Measurements from ENCODE around the gene CHID1.

Gene CHID1

DNA sequence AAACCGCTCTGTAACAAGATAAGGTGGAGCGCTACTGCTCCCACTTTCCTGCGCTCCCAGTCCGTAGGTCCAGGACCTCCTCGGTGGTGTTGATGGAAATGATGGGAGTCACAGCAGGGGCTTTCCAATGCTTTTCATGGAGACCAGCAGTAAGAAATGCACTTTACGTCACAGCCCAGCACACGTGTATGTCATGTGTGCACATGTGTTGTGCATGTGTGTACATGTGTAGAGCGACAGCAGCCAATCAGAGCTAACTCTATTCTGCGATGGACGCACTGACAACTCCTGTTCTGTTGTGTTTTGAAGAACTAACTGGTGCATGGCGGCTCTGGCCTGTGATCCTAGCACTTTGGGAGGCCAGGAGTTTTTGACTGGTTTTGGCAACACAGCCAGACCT lies 1.2 kb downstream of the CHID1 start:
- no peak for DNase-seq (ENCODE audit: low read depth, low spot score)
- POLR2A ChIA-PET, result no interaction called here
- TF ChIP-seq, protein P1, sequence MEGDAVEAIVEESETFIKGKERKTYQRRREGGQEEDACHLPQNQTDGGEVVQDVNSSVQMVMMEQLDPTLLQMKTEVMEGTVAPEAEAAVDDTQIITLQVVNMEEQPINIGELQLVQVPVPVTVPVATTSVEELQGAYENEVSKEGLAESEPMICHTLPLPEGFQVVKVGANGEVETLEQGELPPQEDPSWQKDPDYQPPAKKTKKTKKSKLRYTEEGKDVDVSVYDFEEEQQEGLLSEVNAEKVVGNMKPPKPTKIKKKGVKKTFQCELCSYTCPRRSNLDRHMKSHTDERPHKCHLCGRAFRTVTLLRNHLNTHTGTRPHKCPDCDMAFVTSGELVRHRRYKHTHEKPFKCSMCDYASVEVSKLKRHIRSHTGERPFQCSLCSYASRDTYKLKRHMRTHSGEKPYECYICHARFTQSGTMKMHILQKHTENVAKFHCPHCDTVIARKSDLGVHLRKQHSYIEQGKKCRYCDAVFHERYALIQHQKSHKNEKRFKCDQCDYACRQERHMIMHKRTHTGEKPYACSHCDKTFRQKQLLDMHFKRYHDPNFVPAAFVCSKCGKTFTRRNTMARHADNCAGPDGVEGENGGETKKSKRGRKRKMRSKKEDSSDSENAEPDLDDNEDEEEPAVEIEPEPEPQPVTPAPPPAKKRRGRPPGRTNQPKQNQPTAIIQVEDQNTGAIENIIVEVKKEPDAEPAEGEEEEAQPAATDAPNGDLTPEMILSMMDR (IDR thresholded peaks at IDR 0.05; ENCODE audit: insufficient read depth, low read length, missing control alignments), result no peak
- H3K4me3 ChIP-seq (ENCODE audit: low read depth, low read length), result peak overlapping the region; percentile 85
- CTCF ChIA-PET, result interaction anchor here (1.1 to 4.7 kb wide), 3 partner anchors 9 to 67 kb away, joined by 3 to 35 read pairs (median 4); partner anchors contain the start of gene AP2A2

- H3K4me3 ChIP-seq (ENCODE audit: low read depth, low read length), result no peak overlapping the region
- POLR2A ChIA-PET, result no interaction called here
- DNase-seq (ENCODE audit: low read depth, low spot score), result no peak
- CTCF ChIA-PET, result interaction anchor here (0.9 kb wide), 1 partner anchor 17 kb away, joined by 3 read pairs; no protein-coding TSS in a partner anchor
- TF ChIP-seq, protein P1 (IDR thresholded peaks at IDR 0.05; ENCODE audit: insufficient read depth, low read length, missing control alignments), result no peak
Observed at GRCh38 chr11:908273-908672, 2.3 kb downstream of the CHID1 start.

GRCh38 chr11:907668-908067 lies 2.9 kb downstream of the CHID1 start:
- TF ChIP-seq, protein P1 (IDR thresholded peaks at IDR 0.05; ENCODE audit: insufficient read depth, low read length, missing control alignments), result no peak
- no peak for DNase-seq (ENCODE audit: low read depth, low spot score)
- CTCF ChIA-PET, result no interaction called here

DNA sequence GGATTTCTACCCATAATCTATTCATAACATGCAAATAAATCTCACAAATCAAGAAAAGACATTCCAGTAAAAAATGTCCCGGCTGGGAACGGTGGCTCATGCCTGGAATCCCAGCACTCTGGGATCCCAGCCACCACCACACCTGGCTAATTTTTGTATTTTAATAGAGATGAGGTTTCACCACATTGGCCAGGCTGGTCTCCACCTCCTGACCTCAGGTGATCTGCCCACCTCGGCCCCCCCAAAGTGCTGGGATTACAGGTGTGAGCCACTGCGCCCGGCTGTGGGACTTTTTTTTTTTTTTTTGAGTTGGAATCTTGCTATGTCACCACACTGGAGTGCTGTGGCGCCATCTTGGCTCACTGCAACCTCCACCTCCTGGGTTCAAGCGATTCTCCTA lies 4.7 kb downstream of the CHID1 start:
- CTCF ChIA-PET, result interaction anchor here (2.3 kb wide), 1 partner anchor 19 kb away, joined by 6 read pairs; no protein-coding TSS in a partner anchor
- POLR2A ChIA-PET, result no interaction called here
- H3K4me3 ChIP-seq (ENCODE audit: low read depth, low read length), result no peak overlapping the region
- no peak for DNase-seq (ENCODE audit: low read depth, low spot score)
- TF ChIP-seq, protein P1 (IDR thresholded peaks at IDR 0.05; ENCODE audit: insufficient read depth, low read length, missing control alignments), result no peak

More at GRCh38 chr11:907668-908067, 2.9 kb downstream of the CHID1 start:
- POLR2A ChIA-PET, result no interaction called here
- no peak overlapping the region for H3K4me3 ChIP-seq (ENCODE audit: low read depth, low read length)

DNA sequence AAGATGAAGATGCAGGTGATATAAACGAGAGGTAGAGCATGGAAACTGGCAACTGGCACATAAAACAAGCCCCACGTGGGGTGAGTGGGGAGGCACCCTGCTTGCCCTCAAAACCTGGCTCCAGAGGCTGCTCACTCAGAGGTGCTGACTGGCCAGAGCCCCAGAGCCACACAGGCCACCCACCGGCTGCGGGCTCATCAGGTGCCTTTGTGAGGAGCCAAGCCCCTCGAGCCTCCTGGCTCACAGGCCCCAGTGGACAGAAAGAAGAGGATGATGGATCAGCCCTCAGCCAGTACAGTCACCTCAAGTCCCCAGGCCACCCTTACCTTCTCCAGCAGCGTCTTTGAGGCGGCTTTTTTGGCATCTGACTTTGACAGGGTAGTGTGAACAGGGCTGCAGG lies 6.2 kb downstream of the CHID1 start:
- CTCF ChIA-PET, result interaction anchor here (2.3 kb wide), 1 partner anchor 21 kb away, joined by 6 read pairs; no protein-coding TSS in a partner anchor
- TF ChIP-seq, protein P1 (IDR thresholded peaks at IDR 0.05; ENCODE audit: insufficient read depth, low read length, missing control alignments), result no peak
- no peak overlapping the region for H3K4me3 ChIP-seq (ENCODE audit: low read depth, low read length)
- no peak for DNase-seq (ENCODE audit: low read depth, low spot score)
- POLR2A ChIA-PET, result no interaction called here

DNA sequence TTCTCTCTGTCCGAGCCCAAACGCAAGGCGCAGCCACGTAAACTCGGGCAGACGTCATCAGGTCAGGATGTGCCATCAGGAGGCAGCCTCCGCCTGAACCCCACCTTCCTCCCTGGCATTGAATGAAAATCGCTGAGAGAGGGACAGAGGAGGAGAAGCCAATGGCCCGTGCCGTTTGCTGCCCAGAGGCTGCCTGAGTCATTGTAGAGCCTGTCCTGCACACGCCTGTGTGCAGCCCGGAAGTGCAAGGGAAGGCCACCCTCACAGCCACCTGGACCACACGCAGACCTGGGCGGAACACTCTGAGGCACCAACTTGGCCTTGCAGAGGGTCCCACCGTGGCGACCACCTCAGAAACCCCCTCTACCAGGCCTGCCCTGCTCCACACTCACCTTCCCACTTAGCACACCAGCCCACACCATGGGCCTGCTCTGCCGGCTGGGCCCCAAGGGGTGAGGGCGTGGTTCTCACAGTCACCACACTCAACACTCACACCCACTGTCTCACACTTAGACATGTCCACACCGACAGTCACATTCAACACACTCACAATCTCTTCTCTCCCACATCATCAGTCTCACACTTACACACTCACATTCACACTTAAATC lies 9.1 kb downstream of the CHID1 start:
- no peak overlapping the region for H3K4me3 ChIP-seq (ENCODE audit: low read depth, low read length)
- no peak for DNase-seq (ENCODE audit: low read depth, low spot score)
- POLR2A ChIA-PET, result no interaction called here
- CTCF ChIA-PET, result interaction anchor here (1.4 kb wide), 1 partner anchor 23 kb away, joined by 4 read pairs; no protein-coding TSS in a partner anchor
- TF ChIP-seq, protein P1 (IDR thresholded peaks at IDR 0.05; ENCODE audit: insufficient read depth, low read length, missing control alignments), result no peak
